ENCODE data around the gene ID2.

Gene ID2

DNA sequence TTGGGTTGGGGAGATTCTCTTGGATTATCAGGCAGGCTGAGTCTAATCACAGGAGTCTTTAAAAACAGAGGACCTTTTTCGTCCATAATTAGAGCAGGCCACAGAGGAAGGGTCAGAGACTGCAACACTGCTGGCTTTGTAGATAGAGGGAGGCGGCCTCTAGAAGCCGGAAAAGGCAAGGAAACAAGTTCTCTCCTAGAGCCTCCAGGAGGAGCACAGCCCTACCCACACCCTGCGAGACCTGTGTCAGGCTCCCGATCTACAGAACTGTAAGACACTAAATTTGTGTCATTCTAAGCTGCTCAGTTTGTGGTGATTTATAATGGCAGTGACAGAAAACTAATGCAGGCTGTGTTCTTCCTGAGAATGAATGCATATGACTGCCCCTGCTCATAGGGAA lies 15.3 kb downstream of the ID2 start:
- no peak for TF ChIP-seq CEBPB (IDR thresholded peaks at IDR 0.05)
- TF ChIP-seq, protein P1, sequence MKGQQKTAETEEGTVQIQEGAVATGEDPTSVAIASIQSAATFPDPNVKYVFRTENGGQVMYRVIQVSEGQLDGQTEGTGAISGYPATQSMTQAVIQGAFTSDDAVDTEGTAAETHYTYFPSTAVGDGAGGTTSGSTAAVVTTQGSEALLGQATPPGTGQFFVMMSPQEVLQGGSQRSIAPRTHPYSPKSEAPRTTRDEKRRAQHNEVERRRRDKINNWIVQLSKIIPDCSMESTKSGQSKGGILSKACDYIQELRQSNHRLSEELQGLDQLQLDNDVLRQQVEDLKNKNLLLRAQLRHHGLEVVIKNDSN (IDR thresholded peaks at IDR 0.05), result no peak
- TF ChIP-seq FOXM1 (IDR thresholded peaks at IDR 0.05; ENCODE audit: borderline replicate concordance, low read depth), result no peak
- TF ChIP-seq TEAD4 (IDR thresholded peaks at IDR 0.05), result no peak
- no peak for TF ChIP-seq CREB1 (IDR thresholded peaks at IDR 0.05; ENCODE audit: low read depth)
- TF ChIP-seq NFIC (IDR thresholded peaks at IDR 0.05), result no peak
- TF ChIP-seq TAF1 (IDR thresholded peaks at IDR 0.05; ENCODE audit: low read depth), result no peak
- no peak for TF ChIP-seq MAX (IDR thresholded peaks at IDR 0.05)
- TF ChIP-seq TCF12 (IDR thresholded peaks at IDR 0.05; ENCODE audit: low read depth), result no peak
- TF ChIP-seq YY1 (IDR thresholded peaks at IDR 0.05; ENCODE audit: low read depth), result no peak
- no peak for TF ChIP-seq EGR1 (IDR thresholded peaks at IDR 0.05)
- TF ChIP-seq, protein P2, sequence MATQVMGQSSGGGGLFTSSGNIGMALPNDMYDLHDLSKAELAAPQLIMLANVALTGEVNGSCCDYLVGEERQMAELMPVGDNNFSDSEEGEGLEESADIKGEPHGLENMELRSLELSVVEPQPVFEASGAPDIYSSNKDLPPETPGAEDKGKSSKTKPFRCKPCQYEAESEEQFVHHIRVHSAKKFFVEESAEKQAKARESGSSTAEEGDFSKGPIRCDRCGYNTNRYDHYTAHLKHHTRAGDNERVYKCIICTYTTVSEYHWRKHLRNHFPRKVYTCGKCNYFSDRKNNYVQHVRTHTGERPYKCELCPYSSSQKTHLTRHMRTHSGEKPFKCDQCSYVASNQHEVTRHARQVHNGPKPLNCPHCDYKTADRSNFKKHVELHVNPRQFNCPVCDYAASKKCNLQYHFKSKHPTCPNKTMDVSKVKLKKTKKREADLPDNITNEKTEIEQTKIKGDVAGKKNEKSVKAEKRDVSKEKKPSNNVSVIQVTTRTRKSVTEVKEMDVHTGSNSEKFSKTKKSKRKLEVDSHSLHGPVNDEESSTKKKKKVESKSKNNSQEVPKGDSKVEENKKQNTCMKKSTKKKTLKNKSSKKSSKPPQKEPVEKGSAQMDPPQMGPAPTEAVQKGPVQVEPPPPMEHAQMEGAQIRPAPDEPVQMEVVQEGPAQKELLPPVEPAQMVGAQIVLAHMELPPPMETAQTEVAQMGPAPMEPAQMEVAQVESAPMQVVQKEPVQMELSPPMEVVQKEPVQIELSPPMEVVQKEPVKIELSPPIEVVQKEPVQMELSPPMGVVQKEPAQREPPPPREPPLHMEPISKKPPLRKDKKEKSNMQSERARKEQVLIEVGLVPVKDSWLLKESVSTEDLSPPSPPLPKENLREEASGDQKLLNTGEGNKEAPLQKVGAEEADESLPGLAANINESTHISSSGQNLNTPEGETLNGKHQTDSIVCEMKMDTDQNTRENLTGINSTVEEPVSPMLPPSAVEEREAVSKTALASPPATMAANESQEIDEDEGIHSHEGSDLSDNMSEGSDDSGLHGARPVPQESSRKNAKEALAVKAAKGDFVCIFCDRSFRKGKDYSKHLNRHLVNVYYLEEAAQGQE (IDR thresholded peaks at IDR 0.05; ENCODE audit: low read depth), result no peak
- TF ChIP-seq EP300 (IDR thresholded peaks at IDR 0.05; ENCODE audit: borderline replicate concordance), result no peak
- no peak for TF ChIP-seq ZBTB7A (IDR thresholded peaks at IDR 0.05; ENCODE audit: low read depth)
- TF ChIP-seq RAD21 (IDR thresholded peaks at IDR 0.05; ENCODE audit: low read depth), result no peak

DNA sequence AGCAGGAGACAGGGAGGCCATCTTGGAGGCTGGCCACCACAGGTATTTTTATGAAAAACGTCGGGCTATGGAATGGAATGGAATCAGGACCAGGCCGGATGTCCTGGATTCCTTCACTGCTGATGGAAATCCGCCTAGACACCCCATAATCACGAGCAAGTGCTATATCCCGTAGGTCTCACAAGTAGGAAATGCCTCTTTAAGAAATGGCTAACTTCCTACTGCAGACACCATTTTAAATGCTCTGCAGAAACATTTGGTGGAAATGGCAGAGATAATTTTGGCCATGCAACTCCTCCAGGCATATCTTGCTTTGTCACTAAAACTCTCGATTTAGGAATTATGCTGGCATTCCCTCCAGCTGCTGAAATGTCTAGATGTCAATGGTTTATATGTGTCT lies 18.0 kb downstream of the ID2 start:
- TF ChIP-seq MAX (IDR thresholded peaks at IDR 0.05) (no peak), EGR1 (IDR thresholded peaks at IDR 0.05) (no peak), CEBPB (IDR thresholded peaks at IDR 0.05) (no peak), EP300 (IDR thresholded peaks at IDR 0.05; ENCODE audit: borderline replicate concordance) (no peak), TCF12 (IDR thresholded peaks at IDR 0.05; ENCODE audit: low read depth) (no peak), TAF1 (IDR thresholded peaks at IDR 0.05; ENCODE audit: low read depth) (no peak), RAD21 (IDR thresholded peaks at IDR 0.05; ENCODE audit: low read depth) (no peak), FOXM1 (IDR thresholded peaks at IDR 0.05; ENCODE audit: borderline replicate concordance, low read depth) (no peak), CREB1 (IDR thresholded peaks at IDR 0.05; ENCODE audit: low read depth) (no peak), YY1 (IDR thresholded peaks at IDR 0.05; ENCODE audit: low read depth) (no peak), ZBTB7A (IDR thresholded peaks at IDR 0.05; ENCODE audit: low read depth) (no peak), NFIC (IDR thresholded peaks at IDR 0.05) (no peak), TEAD4 (IDR thresholded peaks at IDR 0.05) (no peak)
- TF ChIP-seq, protein P2 (IDR thresholded peaks at IDR 0.05; ENCODE audit: low read depth), result no peak
- TF ChIP-seq, protein P1 (IDR thresholded peaks at IDR 0.05), result no peak

GRCh38 chr2:8701681-8702379 lies 20.0 kb downstream of the ID2 start:
- no peak for TF ChIP-seq MAX (IDR thresholded peaks at IDR 0.05)
- TF ChIP-seq, protein P1 (IDR thresholded peaks at IDR 0.05), result no peak
- no peak for TF ChIP-seq FOXM1 (IDR thresholded peaks at IDR 0.05; ENCODE audit: borderline replicate concordance, low read depth)
- no peak for TF ChIP-seq YY1 (IDR thresholded peaks at IDR 0.05; ENCODE audit: low read depth)
- TF ChIP-seq EGR1 (IDR thresholded peaks at IDR 0.05), result no peak
- no peak for TF ChIP-seq EP300 (IDR thresholded peaks at IDR 0.05; ENCODE audit: borderline replicate concordance)
- TF ChIP-seq, protein P2 (IDR thresholded peaks at IDR 0.05; ENCODE audit: low read depth), result no peak
- no peak for TF ChIP-seq NFIC (IDR thresholded peaks at IDR 0.05)
- no peak for TF ChIP-seq TAF1 (IDR thresholded peaks at IDR 0.05; ENCODE audit: low read depth)
- no peak for TF ChIP-seq CREB1 (IDR thresholded peaks at IDR 0.05; ENCODE audit: low read depth)
- TF ChIP-seq TCF12 (IDR thresholded peaks at IDR 0.05; ENCODE audit: low read depth), result no peak
- no peak for TF ChIP-seq ZBTB7A (IDR thresholded peaks at IDR 0.05; ENCODE audit: low read depth)
- no peak for TF ChIP-seq RAD21 (IDR thresholded peaks at IDR 0.05; ENCODE audit: low read depth)
- TF ChIP-seq CEBPB (IDR thresholded peaks at IDR 0.05), result no peak
- no peak for TF ChIP-seq TEAD4 (IDR thresholded peaks at IDR 0.05)
